ENCODE measurements around the gene PLXDC2. TPM values are rescaled to one million over a fixed set of nuclear protein-coding genes. Genes with fewer than 3 reads are reported as not detected.

The PLXDC2 gene
- total RNA-seq, 1 donor from 2014 or later: 12.2 TPM

DNA sequence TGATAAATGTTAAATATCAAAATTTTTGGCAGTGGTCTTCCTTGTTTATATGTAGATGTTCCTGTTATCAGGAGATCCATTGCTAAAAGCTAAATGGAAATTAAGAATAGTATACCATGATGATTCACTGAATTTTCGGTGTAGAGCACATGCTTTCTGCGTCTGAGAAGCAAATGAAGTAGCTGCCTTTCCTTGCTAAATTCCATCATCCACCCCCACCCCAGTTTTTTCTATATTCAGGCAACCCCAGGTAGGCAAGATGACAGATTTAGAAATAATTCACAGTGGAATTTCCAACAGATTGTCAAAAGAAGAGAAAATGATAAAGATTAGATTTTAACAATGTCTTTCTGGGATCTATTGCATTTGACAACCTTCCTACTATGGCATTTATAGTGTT lies 231.9 kb downstream of the PLXDC2 start:
- DNase-seq: no peak
- ATAC-seq (ENCODE audit: poor library complexity): no peak
- intact Hi-C loops (cut with DNase I): no loop called here

DNA sequence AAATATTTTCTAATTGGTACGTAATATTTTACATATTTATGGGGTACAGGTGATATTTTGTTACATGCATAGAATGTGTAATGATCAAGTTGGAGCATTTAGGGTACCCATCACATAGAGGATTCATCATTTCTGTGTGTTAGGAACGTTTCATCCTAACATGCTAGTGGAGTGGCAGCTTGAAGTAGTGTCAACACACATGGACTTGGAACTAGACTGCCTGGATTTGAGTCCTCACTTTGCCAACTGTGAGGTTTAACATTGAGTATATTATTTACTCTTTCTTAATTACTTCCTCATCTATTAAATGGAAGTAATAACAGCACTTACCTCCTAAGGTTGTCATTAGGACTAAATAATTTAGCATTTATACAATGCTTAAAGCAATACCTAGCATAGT lies 241.9 kb downstream of the PLXDC2 start:
- DNase-seq (no peak), ATAC-seq (ENCODE audit: poor library complexity) (no peak)
- intact Hi-C loops (cut with DNase I): no loop called here

DNA sequence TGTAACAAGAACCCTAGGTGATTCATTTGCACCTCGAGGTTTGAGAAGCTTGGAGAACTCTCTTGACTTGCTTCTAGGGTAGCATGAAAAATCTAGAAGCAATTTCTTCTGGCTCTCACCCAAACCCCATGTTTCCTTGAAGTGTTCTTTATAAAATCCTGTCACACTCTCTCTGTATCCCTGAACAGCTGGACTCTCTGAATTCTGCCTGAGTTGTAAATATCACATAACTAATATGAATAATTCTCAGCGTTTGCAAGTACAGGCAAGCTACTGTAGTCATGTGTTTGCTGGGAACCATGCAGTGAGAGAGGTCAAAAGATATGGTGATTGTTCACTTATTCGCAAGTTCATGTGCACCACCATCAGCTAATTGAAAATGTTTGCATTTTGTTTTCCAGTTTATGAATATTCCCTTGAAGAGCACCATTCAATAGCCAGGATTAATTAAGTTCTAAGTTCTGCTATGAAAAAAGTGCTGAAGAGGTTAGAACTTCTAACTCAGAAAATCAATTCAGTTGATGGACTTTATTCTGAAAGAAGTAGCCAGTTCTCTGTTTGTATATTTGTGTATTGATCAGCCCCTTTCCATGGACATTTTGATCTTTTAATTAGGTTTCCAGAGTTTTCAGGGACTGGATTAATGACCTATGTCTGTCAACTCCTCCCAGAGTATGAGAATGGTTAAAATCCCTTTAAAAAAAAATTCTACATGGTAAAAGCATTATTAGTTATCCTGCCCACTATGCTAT lies 243.0 kb downstream of the PLXDC2 start:
- ATAC-seq (ENCODE audit: poor library complexity): peak; percentile 29
- no peak for DNase-seq
- intact Hi-C loops (cut with DNase I): no loop called here

DNA sequence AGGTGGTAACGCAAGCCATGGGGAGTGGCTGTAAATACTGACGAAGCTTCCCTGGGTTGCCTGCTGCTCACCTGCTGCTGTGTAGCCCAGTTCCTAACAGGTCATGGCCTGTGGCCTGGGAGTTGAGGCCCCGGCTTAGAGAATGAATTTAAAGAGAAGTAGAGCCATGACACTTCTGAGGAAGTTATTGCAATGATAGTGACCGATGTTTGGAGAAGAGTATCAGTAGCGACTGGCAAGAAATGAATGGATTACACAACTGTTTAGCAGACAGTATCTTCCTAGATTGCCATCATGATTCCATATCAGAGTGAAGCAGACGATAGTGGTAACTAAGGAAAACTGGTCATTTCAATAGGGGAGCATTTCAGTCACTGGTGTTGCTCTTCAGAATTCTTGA lies 249.6 kb downstream of the PLXDC2 start:
- ATAC-seq (ENCODE audit: poor library complexity) (no peak), DNase-seq (no peak)
- intact Hi-C loops (cut with DNase I): no loop called here

DNA sequence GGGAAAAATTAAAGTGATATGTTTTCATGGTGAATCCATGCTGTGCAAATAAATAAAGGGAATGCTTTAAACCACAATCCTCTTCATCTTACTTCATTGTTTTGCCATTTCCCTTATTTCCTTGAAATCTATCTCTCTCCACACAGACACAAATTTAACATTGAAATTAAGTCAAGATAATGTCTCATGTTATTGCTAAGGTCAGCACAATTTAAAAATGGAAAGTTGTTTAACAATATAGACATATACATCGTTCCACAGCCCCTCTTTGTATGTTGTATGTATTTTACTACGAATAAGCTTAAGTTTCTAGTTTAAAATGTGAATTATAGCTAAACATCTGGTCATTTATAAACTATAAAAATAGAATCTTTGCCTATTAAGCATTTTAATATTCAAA lies 256.9 kb downstream of the PLXDC2 start:
- intact Hi-C loops (cut with DNase I): no loop called here
- no peak for DNase-seq
- no peak for ATAC-seq (ENCODE audit: poor library complexity)

DNA sequence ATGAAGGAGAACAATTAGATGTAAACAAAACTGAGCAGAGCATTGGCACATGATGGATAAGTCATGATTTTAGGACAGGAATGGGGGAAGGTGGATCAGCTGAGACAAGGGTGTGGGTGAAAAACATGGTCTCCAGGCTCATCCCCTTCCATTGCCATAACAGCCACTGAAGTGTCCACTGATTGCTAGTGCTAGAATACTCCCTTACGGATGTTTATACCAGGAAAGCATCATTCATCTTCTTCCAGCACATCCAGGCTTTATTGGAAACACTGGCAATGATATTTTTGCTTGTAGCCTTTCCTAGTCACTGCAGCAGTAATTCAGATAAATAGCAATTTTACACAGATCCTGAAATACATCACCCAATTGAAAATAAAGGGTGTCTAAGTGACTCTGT lies 259.5 kb downstream of the PLXDC2 start:
- ATAC-seq (ENCODE audit: poor library complexity): no peak
- intact Hi-C loops (cut with DNase I): no loop called here
- DNase-seq: no peak

DNA sequence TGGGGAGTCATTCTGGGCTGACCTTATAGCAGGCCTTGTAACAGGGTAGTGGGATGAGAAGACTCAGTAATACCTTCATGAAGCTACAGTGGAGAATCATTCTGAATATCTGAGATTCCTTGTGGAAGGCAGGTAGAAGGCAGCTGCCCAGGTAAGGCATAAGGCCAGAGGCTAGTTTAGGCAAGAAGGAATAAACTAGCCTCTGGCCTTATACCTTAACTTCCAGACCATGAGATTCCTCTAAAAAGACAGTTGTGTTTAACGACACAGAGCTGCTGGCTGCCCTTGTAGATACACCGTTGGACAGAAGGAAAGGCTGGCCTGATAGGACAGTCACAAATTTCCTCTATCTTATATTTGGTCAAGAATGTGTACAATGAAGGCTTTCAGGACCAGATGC lies 268.2 kb downstream of the PLXDC2 start:
- no peak for ATAC-seq (ENCODE audit: poor library complexity)
- intact Hi-C loops (cut with DNase I): no loop called here
- DNase-seq: no peak

DNA sequence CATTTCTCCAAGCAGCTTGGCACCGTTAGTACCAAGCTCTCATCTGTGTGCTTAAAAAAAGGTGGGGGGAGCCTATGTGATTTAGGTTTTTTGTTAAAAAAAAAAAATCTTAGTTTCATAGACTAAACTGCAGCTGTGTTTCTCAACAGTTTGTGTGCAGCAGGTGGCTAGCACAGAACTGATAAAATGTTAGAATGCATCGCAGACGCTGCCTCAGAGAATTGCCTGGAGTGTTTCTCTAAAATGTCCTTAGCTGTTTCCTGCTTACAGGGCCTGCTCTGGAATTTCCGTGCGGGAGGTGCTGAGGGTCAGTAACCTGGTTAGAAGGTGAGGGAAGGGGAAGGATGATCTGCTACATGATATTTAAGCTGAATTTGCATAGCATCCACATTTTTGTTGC lies 268.9 kb downstream of the PLXDC2 start:
- ATAC-seq (ENCODE audit: poor library complexity) (no peak), DNase-seq (no peak)
- intact Hi-C loops (cut with DNase I): no loop called here

DNA sequence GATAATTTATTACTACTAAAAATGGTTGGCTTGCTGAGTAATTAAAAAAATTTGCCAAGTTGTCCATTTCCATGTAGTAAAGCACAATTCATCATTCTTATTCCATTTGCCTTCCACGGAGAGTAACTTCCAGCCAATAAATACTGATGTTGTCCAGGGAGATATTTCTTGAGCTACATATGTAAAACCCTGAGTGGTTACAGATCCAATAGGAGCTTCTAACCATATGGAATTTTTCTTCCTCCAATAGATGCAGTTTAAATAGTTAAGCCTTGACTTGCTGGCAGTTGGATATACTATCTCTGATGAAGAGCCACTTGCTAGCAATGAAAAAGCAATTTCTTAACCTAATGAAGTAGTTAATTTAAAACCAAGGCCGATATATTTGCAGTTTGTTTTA lies 271.1 kb downstream of the PLXDC2 start:
- intact Hi-C loops (cut with DNase I): no loop called here
- ATAC-seq (ENCODE audit: poor library complexity) (no peak), DNase-seq (no peak)

DNA sequence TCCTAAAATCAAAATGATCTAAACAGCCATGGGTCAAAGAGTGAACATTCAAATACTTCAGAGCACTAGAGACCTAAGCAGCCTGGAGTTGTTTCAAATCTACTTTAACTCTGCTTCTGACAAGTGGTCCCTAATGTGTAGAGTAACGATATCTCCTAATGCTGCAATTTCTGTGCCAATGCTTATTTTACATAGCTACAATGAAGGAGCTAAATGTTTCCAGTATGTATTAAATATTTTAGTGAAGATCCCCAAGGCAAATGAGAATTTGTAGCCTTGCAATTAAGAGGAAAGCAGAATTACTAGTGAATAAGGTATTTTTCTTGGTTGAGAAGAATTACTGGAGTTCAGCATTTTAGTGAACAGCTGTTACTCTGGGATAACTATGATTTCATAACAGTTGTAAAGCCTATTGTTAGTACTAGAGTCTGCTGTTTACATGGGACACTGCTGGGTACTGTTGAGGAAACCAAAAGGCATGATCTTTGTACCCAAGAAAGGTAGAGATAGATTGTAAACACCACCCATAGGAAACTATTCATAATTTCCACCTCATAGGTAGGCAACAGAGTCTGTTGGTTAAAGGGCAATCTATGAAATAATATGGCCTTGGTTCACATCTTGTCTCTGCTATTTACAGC lies 271.9 kb downstream of the PLXDC2 start:
- peak; percentile 69 for ATAC-seq (ENCODE audit: poor library complexity)
- DNase-seq: no peak
- intact Hi-C loops (cut with DNase I): no loop called here

DNA sequence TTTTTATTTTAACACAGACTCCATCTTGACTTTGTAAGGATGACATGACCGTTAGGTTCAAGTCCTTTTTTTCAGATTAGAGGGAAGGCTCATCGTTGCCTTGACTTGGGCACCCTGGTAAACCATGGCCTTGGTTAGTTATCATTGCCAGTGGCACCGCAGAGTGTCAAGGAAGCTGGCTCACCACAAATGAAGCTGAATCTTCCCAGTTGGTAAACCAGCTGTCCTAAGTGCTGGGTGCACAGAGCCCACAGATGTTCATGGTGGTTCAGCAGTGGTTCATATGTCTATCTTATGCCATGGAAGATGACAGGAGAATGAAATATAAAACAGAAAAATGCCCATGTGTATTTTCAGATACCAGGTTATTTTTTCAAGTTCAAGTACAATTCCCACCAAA lies 273.6 kb downstream of the PLXDC2 start:
- ATAC-seq (ENCODE audit: poor library complexity): no peak
- intact Hi-C loops (cut with DNase I): no loop called here

DNA sequence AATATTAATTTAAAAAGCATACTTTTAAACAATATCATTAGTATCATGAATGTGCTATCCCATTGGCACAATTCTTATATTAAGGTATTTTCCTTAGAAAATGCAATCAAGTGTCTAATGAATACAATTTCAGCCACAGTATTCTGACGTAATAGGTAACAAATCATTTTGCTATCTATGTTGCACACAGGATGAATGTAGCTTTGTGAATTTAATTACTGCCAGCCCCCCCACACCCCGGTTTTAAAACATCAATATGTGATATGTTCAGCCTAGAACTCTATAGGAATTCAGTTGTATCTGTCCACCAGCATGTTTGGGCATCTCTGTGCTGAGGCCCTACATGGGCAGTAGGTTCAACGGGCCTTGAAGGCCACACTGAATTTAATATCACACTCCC lies 274.6 kb downstream of the PLXDC2 start:
- intact Hi-C loops (cut with DNase I): no loop called here
- no peak for ATAC-seq (ENCODE audit: poor library complexity)

More for the DNA sequence above, 273.6 kb downstream of the PLXDC2 start:
- DNase-seq: no peak

DNA sequence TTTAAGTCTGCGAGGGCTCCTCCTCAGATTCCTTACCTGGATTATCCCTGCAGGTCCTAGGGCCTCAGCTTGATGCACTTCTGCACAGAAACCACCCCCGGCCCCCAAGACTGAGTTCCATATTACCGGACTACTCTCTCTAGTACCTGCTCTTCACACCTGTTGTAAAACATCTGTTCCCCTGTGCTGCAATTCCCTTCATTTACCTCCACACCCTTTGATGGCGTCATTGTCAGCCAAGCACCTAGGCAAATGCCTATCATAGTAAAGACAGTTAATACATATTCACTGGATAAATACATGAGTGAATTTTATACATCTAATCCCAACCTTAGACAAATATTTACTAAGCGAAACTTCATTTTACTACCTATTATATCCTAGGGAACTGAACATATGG lies 275.5 kb downstream of the PLXDC2 start:
- ATAC-seq (ENCODE audit: poor library complexity) (no peak), DNase-seq (no peak)
- intact Hi-C loops (cut with DNase I): no loop called here

More for the DNA sequence above, 274.6 kb downstream of the PLXDC2 start:
- DNase-seq: no peak

DNA sequence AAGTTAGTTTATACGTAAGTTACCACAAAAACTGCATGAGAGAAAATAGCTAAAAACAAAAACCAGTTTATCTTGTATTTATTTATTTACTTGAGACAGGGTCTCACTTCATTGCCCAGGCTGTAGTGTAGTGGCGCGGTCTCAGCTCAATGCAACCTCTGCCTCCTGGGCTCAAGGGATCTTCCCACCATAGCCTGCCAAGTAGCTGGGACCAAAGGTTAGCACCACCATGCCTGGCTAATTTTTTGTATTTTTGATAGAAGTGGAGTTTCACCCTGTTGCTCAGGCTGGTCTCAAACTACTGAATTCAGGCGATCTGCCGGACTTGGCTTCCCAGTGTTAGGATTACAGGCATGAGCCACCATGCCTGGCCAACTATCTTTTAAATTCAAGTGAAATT lies 277.4 kb downstream of the PLXDC2 start:
- intact Hi-C loops (cut with DNase I): no loop called here
- no peak for ATAC-seq (ENCODE audit: poor library complexity)

DNA sequence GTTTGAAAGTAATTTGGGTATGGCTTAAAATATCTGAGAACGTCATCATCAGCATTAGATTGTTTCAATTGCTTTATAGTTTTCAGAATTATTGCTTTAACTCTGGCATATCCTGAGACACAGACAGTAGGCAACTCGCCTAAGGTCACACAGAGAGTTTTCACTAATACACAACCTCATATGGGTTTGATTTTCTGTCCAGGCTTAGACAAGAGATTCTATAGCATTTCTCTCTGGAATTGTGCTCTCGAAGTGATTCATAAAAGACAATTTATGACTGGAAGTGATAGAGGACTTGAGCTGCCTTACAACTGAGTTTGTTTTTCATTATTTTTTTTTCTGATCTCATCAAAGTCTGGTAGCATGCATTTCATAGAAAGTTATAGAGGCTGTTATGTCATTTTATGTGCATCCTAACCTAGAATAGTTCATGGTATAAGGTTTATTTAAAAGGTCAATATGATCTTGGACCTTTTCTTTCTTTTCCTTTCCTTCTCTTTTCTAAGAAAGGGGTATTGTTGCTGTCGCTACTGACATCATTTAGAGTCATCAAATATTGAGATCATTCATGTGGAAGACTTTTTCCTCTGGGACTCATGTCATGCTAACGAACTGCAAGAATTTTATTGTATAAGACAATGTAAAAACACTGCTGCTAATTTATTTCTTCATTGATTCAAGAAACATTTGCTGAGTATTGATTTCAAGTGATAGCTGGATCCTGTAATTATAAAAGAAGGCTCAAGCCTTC lies 278.2 kb downstream of the PLXDC2 start:
- ATAC-seq (ENCODE audit: poor library complexity) (no peak), DNase-seq (no peak)
- intact Hi-C loops (cut with DNase I): no loop called here

More for the DNA sequence above, 277.4 kb downstream of the PLXDC2 start:
- DNase-seq: no peak

DNA sequence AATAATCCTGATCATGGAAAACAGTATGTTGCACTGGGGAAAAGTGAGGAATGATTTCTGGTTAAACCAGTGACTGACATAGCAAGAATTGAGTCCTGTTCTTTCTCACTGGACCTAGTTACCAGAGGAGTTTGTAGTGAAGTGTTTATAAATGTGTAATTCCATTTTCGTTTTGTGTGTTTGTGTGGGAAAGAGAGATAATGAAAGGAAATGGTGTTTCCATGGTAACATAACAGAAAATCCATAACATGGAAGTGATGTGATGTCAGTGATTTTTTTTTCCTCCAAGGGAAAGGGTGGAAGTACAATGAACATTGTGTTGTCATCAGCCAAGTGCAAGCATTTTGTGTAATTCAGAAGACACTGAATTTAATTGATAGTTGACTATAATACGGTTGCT lies 283.9 kb downstream of the PLXDC2 start:
- peak; percentile 58 for ATAC-seq (ENCODE audit: poor library complexity)
- no peak for DNase-seq
- intact Hi-C loops (cut with DNase I): no loop called here

DNA sequence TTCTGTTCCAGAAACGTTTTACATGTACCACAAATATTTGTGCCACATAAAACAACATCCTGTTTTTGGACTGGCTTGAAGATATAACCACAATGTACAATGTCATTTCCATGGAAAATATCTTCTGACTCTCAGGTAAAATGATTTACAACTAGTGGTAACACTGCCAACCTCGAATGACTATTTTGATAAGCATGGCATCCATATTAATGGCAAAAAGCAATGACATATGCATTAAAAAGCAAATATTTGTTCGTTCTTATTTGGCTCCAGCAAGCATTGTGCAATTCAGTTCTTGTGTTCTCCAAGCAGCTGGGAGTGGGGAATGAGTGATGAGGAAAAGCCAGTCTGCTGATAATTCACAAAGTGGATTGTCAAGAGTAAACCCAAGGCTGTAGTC lies 289.0 kb downstream of the PLXDC2 start:
- DNase-seq: no peak
- ATAC-seq (ENCODE audit: poor library complexity): no peak
- intact Hi-C loops (cut with DNase I): no loop called here

DNA sequence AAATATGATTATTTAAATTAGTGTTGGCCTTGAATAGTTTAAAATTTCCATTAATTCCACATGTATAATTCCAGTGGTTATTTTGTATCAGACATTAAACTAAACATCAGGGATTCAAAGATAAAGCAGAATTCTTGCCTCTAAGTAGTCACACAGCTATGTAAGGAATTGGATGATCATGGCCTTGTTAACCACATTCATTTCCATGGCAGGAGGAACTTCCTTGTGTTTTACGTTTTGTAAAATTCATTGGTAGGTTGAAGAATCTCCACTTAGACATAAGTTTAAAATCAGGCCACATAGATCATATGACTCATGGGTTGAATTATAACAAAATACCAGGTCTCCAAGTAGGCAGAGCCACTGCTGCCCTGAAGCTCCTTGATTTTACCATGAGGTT lies 289.7 kb downstream of the PLXDC2 start:
- intact Hi-C loops (cut with DNase I): no loop called here
- DNase-seq (no peak), ATAC-seq (ENCODE audit: poor library complexity) (no peak)

DNA sequence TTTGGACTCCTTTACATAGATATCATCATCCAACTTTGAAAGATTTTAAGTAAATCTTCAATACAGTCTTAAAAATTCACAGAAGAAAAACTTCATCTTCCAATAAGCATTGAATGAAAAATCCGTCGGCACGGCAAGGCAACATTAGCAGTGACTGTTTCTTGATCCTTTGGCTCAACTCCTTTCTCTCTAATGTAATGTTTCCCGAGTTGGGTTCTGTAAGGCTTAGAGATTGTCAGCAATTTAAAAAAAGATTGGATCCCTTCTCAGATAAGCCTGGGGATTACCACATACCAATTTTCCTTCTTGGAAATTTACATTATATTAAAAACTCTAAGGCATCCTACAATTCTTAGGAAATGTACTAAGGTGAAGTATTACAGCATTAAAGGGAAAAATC lies 291.8 kb downstream of the PLXDC2 start:
- no peak for DNase-seq
- no peak for ATAC-seq (ENCODE audit: poor library complexity)
- intact Hi-C loops (cut with DNase I): no loop called here

DNA sequence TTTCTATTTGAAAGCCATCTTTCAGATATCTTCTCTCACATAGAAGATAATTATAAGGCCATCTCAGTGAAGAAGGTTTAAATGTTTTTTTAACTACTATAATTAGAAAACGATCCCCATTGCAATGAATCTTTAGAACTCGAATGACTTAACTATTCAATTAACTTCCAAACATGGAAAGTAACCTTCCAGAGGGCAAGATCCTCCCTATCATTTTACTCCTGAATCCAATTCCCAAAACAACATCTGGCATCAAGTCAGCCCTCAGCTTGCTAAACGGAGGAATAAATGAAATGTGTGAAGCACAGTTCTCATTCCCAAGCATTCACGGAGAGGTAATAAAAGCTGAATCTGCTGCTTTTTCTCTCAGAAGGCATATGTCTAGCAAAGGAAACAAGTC lies 293.4 kb downstream of the PLXDC2 start:
- intact Hi-C loops (cut with DNase I): no loop called here
- no peak for DNase-seq
- no peak for ATAC-seq (ENCODE audit: poor library complexity)
